Mesodermal cell (in vitro differentiated cells): Measurements from ENCODE around the gene GPD1.

Source experiments
- H3K27ac ChIP-seq: 2 replicates; pipeline ENCODE4 v1.7.0; 2013; ENCODE audit warnings: mild to moderate bottlenecking, low read depth, low read length, moderate library complexity; ENCODE audit not compliant: severe bottlenecking
- H3K36me3 ChIP-seq: 2 replicates; pipeline ENCODE4 v1.7.1; 2013; ENCODE audit warnings: mild to moderate bottlenecking, low read length, moderate library complexity; ENCODE audit not compliant: control insufficient read depth, insufficient read depth
- H3K4me1 ChIP-seq: one replicate; pipeline ENCODE4 v1.7.1; 2013; ENCODE audit warnings: mild to moderate bottlenecking, low read length; ENCODE audit not compliant: insufficient read depth, control insufficient read depth, poor library complexity, severe bottlenecking
- H3K4me3 ChIP-seq: 2 replicates; pipeline ENCODE4 v1.7.0; 2013; ENCODE audit warnings: low read length, control low read depth, mild to moderate bottlenecking; ENCODE audit not compliant: insufficient read depth, poor library complexity, severe bottlenecking; ENCODE audit errors: extremely low read depth
- H3K9me3 ChIP-seq: 2 replicates; pipeline ENCODE4 v1.7.1; 2013; ENCODE audit warnings: mild to moderate bottlenecking, low read length, moderate library complexity; ENCODE audit not compliant: control insufficient read depth
- WGBS, 2 experiments: methylation state at CpG; one replicate each; pipeline ENCODE4 v1.1.5; 2013; ENCODE audit warnings: missing lambda C conversion rate in 2 of 2; ENCODE audit not compliant: insufficient coverage in 2 of 2; 5-methylcytosine and 5-hydroxymethylcytosine counted together

Gene GPD1

DNA sequence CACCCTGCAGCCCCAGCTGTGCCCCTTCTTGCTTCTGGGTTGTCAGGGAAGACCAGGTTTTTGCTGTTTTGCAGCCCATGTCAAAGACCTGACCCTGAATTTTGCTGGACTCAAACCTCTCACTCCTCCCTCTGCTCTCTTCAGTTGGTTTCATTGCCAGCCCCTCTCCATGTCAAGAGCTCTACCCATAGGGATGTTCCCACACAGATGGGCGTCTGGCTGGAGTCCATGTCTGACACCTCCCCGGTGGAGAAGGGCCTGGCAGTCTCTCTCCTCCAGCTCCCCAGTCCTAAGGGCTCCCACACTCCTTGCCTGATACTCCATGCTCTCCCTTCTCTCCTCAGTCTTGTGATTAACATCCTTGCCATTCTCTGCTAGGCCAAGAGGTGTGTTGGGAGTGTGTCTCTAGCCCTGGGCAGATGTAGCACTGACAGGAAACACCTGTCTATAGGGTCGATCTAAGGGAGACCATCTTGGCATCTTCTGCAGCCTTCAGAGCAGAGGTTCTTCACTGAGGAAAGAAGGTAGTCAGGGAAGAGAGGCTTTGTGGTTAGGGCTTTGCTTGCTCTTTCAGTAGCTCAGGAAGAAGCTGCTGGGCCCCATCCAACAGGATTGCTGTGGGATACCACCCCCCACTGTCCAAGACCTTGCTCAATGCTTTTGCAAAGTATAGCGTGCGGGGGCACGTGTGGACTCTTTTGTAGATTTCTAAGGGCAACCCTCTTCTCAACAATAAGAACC, 41.7 kb upstream of the GPD1 start:
- Histone ChIP-seq H3K27ac (no peak overlapping the region), H3K4me1 (peaks cover 22% of the 10 kb centered on the region), H3K36me3 (no peaks in the 10 kb centered on the region), H3K9me3 (no peaks in the 10 kb centered on the region), H3K4me3 (no peak overlapping the region)
- 78 to 90% methylated on average over 3 to 6 of the region's 6 CpGs for WGBS, 2 experiments

DNA sequence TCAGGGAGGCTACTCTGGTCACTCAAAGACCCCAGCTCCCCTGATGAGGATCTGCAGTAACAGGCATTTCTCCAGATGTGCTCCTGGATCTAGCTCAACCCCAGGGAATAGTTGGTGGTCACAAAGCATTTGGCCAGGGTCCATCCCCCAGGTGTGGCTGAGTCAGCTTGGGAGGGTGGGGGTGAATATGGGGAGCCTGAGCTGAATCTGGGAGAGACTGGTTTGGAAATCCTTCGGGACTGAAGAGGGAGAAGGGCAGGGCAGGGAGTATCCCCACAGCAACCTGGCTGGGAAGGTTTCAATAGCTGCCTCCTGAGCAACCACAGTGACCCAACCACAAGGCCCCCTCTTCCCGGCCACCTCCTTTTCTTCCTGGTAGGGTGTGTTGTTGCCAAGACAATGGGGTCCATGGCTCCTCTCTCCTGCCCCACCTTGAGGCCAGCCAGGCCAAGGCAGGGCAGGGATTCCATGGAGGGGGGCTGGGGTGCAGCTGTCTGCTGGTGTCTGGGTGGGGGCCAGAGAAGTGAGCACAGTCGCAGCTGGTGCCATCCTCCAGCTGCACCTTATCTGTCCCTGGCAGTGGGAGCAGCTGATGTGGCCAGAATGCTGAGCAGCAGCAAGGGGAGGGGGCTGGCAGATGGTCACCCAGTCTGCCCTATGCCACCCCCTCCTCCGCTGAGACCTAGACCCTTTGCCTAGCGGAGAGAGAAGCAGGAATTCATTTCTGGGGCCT, 40.9 kb upstream of the GPD1 start:
- 90 to 100% methylated on average over 1 to 2 of the region's 5 CpGs for WGBS, 2 experiments
- Histone ChIP-seq H3K27ac (no peak overlapping the region), H3K4me1 (peaks cover 23% of the 10 kb centered on the region)

DNA sequence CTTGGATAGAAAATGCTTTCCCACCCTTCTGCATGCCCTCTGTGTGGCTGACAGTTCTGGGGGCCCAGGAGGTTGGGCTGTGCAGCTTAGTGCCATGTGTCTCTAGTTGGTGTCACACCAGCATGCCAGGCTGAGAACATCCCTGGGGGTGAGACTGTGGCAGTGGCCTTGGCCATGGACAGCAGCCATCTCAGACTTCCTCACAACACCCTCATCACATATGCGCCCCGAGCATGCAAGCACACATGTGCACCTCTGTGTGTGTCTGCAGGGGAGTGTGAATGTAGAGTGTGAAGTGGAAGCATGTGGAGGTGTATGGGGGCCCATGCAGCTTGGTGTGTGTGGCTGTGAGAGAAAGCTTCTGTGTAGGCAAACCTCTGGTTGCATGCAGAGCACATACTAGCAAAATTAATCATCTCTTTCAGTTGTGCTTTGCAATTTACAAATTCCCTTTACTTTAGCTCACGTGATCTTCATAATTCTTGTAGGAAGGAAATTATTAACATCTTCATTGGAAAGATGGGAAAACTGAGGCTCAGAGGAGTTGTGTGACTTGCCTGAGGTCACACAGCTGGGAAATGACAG, 38.0 kb upstream of the GPD1 start:
- Histone ChIP-seq H3K4me3 (no peak overlapping the region), H3K27ac (peak overlapping the region; percentile 23), H3K4me1 (peaks cover 14% of the 10 kb centered on the region), H3K9me3 (no peaks in the 10 kb centered on the region), H3K36me3 (no peaks in the 10 kb centered on the region)
- no CpG with 5 or more reads among the region's 3 CpGs for WGBS, 2 experiments

More for the DNA sequence above, 40.9 kb upstream of the GPD1 start:
- Histone ChIP-seq H3K4me3 (no peak overlapping the region), H3K9me3 (no peaks in the 10 kb centered on the region), H3K36me3 (no peaks in the 10 kb centered on the region)

- H3K9me3 ChIP-seq: no peaks in the 10 kb centered on the region
- WGBS, 2 experiments: 57 to 64% methylated on average over 4 to 5 of the region's 5 CpGs
- no peak overlapping the region for H3K4me3 ChIP-seq
- peak overlapping the region; percentile 23 for H3K27ac ChIP-seq
- peaks cover 14% of the 10 kb centered on the region for H3K4me1 ChIP-seq
- H3K36me3 ChIP-seq: no peaks in the 10 kb centered on the region
Measured at GRCh38 chr12:50066402-50066801, 37.4 kb upstream of the GPD1 start.

DNA sequence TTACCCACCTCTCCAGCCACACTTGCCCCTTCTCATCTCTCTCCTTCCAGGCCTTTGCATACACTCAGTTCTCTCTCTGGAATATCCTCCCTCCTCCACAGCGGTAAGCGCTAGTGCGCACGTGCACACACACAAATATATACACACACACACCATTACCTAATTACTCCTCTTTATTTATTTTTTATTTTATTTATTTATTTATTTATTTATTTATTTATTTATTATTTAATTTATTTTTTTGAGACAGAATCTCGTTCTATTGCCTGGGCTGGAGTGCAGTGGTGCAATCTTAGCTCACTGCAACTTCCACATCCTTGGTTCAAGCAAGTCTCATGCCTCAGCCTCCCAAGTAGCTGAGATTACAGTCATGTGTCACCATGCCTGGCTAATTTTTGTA, 34.7 kb upstream of the GPD1 start:
- H3K36me3 ChIP-seq: no peaks in the 10 kb centered on the region
- peaks cover 23% of the 10 kb centered on the region for H3K4me1 ChIP-seq
- no CpG with 5 or more reads among the region's 5 CpGs for WGBS, 2 experiments
- no peak overlapping the region for H3K4me3 ChIP-seq
- H3K9me3 ChIP-seq: no peaks in the 10 kb centered on the region
- no peak overlapping the region for H3K27ac ChIP-seq

DNA sequence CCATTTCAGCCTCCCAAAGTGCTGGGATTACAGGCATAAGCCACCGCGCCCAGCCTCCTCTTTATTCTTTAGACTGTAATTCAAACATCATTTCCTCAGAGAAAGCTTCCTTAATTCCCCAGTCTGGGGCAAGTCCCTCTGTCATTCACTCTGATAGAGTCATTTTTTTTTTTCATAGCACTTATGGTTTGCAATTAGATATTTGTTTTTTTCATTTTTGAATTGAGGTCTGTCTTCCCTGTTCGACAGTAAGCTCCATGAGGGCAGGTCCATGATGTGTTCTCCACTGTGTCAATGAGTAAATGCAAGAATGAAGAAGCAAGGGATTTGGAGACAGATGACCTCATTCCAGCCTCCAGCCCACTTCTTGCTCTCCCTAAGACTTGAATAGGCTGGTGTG, 34.3 kb upstream of the GPD1 start:
- Histone ChIP-seq H3K4me3 (no peak overlapping the region), H3K9me3 (no peaks in the 10 kb centered on the region), H3K36me3 (no peaks in the 10 kb centered on the region), H3K27ac (no peak overlapping the region), H3K4me1 (peaks cover 23% of the 10 kb centered on the region)
- 83 to 92% methylated on average over 2 to 3 of the region's 3 CpGs for WGBS, 2 experiments

GRCh38 chr12:50070314-50071060, 33.3 kb upstream of the GPD1 start:
- H3K36me3 ChIP-seq: no peaks in the 10 kb centered on the region
- no peaks in the 10 kb centered on the region for H3K9me3 ChIP-seq
- H3K27ac ChIP-seq: no peak overlapping the region
- WGBS, 2 experiments: 55 to 86% methylated on average over 4 to 8 of the region's 9 CpGs
- peaks cover 31% of the 10 kb centered on the region for H3K4me1 ChIP-seq
- H3K4me3 ChIP-seq: no peak overlapping the region

GRCh38 chr12:50072198-50072907, 31.5 kb upstream of the GPD1 start:
- Histone ChIP-seq H3K27ac (no peak overlapping the region), H3K9me3 (no peaks in the 10 kb centered on the region), H3K36me3 (no peaks in the 10 kb centered on the region), H3K4me1 (peaks cover 18% of the 10 kb centered on the region), H3K4me3 (no peak overlapping the region)
- 51 to 58% methylated on average over 2 to 5 of the region's 10 CpGs for WGBS, 2 experiments

DNA sequence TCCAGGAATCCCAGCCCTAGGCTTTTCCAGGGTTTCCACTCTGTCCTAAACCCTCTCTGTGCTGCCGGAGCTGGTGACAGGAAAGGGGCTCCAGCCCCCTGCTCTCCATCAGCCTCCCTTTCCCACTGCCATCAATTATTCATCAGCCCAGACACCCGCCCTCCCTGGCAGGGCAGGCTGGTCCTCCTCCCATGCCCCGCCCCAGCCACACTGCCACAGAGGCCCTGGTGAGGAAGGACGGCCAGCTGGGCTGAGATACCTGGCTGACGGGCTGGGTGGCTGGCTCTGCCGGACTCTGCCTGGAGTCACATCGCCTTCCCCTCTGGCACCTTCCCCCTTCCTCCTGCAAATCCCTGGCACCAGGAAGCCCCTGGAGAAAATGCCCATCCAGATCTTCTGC, 30.6 kb upstream of the GPD1 start:
- Histone ChIP-seq H3K27ac (no peak overlapping the region), H3K9me3 (no peaks in the 10 kb centered on the region), H3K36me3 (no peaks in the 10 kb centered on the region), H3K4me1 (peaks cover 18% of the 10 kb centered on the region), H3K4me3 (no peak overlapping the region)
- 72 to 89% methylated on average over 5 to 6 of the region's 7 CpGs for WGBS, 2 experiments

GRCh38 chr12:50073712-50074111, 30.1 kb upstream of the GPD1 start:
- peaks cover 18% of the 10 kb centered on the region for H3K4me1 ChIP-seq
- WGBS, 2 experiments: 80 to 86% methylated on average over 9 of the region's 10 CpGs
- H3K27ac ChIP-seq: no peak overlapping the region
- H3K36me3 ChIP-seq: no peaks in the 10 kb centered on the region
- H3K4me3 ChIP-seq: no peak overlapping the region
- no peaks in the 10 kb centered on the region for H3K9me3 ChIP-seq
